Natural killer cell (primary cell): ENCODE measurements around the gene FBXW11. TPM values are rescaled to one million over a fixed set of nuclear protein-coding genes. Genes with fewer than 3 reads are reported as not detected.

Source experiments
- ATAC-seq, 3 donors: fragments of 150-1000 bp in 2 of 3; fragments of 200-7000 bp in 1 of 3; cut with Tn5 transposase; 1 replicate in 1 of 3; 2 replicates in 2 of 3; pipeline ENCODE4 v1.10.0; 2021; ENCODE audit warnings: mild to moderate bottlenecking in 2 of 3, moderate library complexity in 2 of 3
- DNase-seq, 2 donors: peaks; one replicate each; pipeline versions ENCODE4 v3.0.0 to v3.0.0-alpha.2; 2013 to 2021; ENCODE audit warnings: mixed read lengths in 1 of 2
- H3K27ac ChIP-seq: one replicate; pipeline ENCODE4 v1.5.1; 2013; ENCODE audit warnings: mild to moderate bottlenecking, low read length
- H3K27me3 ChIP-seq: one replicate; pipeline ENCODE4 v1.6.1; 2013; ENCODE audit warnings: low read length; ENCODE audit not compliant: control insufficient read depth, insufficient read depth
- H3K36me3 ChIP-seq: one replicate; pipeline ENCODE4 v1.6.1; 2013; ENCODE audit warnings: low read length; ENCODE audit not compliant: control insufficient read depth, insufficient read depth
- H3K4me1 ChIP-seq: one replicate; pipeline ENCODE4 v1.6.1; 2013; ENCODE audit warnings: low read length; ENCODE audit not compliant: control insufficient read depth, insufficient read depth
- H3K4me3 ChIP-seq: one replicate; pipeline ENCODE4 v1.5.1; 2013; ENCODE audit warnings: low read length
- H3K9me3 ChIP-seq: one replicate; pipeline ENCODE4 v1.6.1; 2013; ENCODE audit warnings: low read length; ENCODE audit not compliant: control insufficient read depth, insufficient read depth
- H3K27ac Mint-ChIP-seq, 2 donors: one replicate each; pipeline ENCODE4 v1.8.0; 2022; ENCODE audit warnings: mild to moderate bottlenecking in 2 of 2, mixed read lengths in 2 of 2, moderate library complexity in 1 of 2
- H3K27me3 Mint-ChIP-seq, 2 donors: one replicate each; pipeline ENCODE4 v1.8.0; 2022; ENCODE audit warnings: low read depth in 2 of 2, mixed read lengths in 2 of 2
- H3K36me3 Mint-ChIP-seq: one replicate; pipeline ENCODE4 v1.8.0; 2022; ENCODE audit warnings: mixed read lengths
- H3K4me1 Mint-ChIP-seq, 2 donors: one replicate each; pipeline ENCODE4 v1.8.0; 2022; ENCODE audit warnings: mixed read lengths in 2 of 2
- H3K4me3 Mint-ChIP-seq: one replicate; pipeline ENCODE4 v1.8.0; 2022; ENCODE audit warnings: mild to moderate bottlenecking, moderate library complexity, mixed read lengths
- H3K9me3 Mint-ChIP-seq, 2 donors: one replicate each; pipeline ENCODE4 v1.8.0; 2022; ENCODE audit warnings: mixed read lengths in 2 of 2
- WGBS: methylation state at CpG from one replicate; pipeline ENCODE4 v1.1.7; 2013; ENCODE audit warnings: missing lambda C conversion rate; ENCODE audit not compliant: insufficient coverage; 5-methylcytosine and 5-hydroxymethylcytosine counted together
- intact Hi-C: fragments of 100-400 bp; cut with micrococcal nuclease; formaldehyde crosslinking; loops from one replicate; pipeline ENCODE4 v1.14.2; 2022
- total RNA-seq, 4 donors: library from RNA; stranded (reverse); fragments of 120-200 nt in 1 of 4; gene quantifications; one replicate each; pipeline versions ENCODE4 v1.2.3 to v1.2.4, GENCODE V29; 2013 to 2022
- TF ChIP-seq, protein P1 (sequence below): fragments of 200-600 bp; IDR thresholded peaks from one replicate; pipeline ENCODE4 v1.8.0; 2022; ENCODE audit warnings: antibody characterized with exemption

FBXW11 gene
- total RNA-seq, 3 donors from 2014 or later (not counting 1 experiment from before 2014, with no cell fraction given), result 26.7 to 40.3 (median 39.5) TPM

DNA sequence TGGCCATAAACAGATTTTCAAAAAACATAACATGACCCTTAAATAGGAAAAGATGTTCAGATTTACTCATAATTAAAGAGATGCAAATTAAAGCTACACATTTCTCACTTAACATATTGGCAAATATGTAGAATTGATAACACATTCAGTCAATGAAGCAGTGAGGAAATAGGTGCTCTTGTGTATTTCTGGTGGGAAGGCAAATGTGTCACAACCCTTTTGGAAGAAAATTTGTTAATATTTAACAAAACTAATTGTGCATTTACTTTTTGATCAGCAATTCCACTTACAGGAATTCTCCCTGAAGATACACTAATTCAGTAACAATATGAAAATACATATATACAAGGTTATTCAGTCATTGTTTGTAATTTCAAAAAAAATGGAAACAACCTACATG is 68.1 kb downstream of the FBXW11 start:
- H3K36me3 ChIP-seq, result no peaks in the 10 kb centered on the region
- H3K27ac Mint-ChIP-seq, result no peak overlapping the region
- TF ChIP-seq, protein P1, sequence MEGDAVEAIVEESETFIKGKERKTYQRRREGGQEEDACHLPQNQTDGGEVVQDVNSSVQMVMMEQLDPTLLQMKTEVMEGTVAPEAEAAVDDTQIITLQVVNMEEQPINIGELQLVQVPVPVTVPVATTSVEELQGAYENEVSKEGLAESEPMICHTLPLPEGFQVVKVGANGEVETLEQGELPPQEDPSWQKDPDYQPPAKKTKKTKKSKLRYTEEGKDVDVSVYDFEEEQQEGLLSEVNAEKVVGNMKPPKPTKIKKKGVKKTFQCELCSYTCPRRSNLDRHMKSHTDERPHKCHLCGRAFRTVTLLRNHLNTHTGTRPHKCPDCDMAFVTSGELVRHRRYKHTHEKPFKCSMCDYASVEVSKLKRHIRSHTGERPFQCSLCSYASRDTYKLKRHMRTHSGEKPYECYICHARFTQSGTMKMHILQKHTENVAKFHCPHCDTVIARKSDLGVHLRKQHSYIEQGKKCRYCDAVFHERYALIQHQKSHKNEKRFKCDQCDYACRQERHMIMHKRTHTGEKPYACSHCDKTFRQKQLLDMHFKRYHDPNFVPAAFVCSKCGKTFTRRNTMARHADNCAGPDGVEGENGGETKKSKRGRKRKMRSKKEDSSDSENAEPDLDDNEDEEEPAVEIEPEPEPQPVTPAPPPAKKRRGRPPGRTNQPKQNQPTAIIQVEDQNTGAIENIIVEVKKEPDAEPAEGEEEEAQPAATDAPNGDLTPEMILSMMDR, result no peak
- peaks cover 4% of the 10 kb centered on the region for H3K4me1 ChIP-seq
- no peak overlapping the region for H3K4me3 Mint-ChIP-seq
- ATAC-seq, result no peak
- no peaks in the 10 kb centered on the region for H3K27me3 Mint-ChIP-seq
- intact Hi-C loops, result no loop called here
- peaks cover 4% of the 10 kb centered on the region for H3K9me3 ChIP-seq
- DNase-seq, result no peak
- H3K36me3 Mint-ChIP-seq, result no peaks in the 10 kb centered on the region
- no peaks in the 10 kb centered on the region for H3K9me3 Mint-ChIP-seq
- peaks cover 34 to 40% of the 10 kb centered on the region in 2 donors for H3K4me1 Mint-ChIP-seq
- H3K27me3 ChIP-seq, result no peaks in the 10 kb centered on the region
- H3K4me3 ChIP-seq, result no peak overlapping the region
- H3K27ac ChIP-seq, result no peak overlapping the region

DNA sequence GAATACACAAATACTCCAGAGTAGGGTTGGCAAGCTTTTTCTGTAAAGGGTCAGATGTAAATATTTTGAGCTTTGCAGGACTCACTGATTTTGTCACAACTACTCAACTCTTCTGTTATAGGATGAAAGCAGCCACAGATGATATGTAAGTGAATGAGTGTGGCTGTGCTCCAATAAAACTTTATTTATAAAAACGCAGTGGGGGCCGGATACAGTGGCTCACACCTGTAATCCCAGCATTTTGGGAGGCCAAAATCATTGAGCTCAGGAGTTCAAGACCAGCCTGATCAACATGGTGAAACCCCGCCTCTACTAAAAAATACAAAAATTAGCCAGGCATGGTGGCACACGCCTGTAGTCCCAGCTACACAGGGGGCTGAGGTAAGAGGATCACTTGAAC is 69.1 kb downstream of the FBXW11 start:
- Histone ChIP-seq H3K4me3 (no peak overlapping the region), H3K9me3 (peaks cover 4% of the 10 kb centered on the region), H3K4me1 (peaks cover 1% of the 10 kb centered on the region), H3K27me3 (no peaks in the 10 kb centered on the region), H3K36me3 (no peaks in the 10 kb centered on the region), H3K27ac (no peak overlapping the region)
- Mint-ChIP-seq H3K9me3 (no peaks in the 10 kb centered on the region), H3K36me3 (no peaks in the 10 kb centered on the region), H3K4me3 (no peak overlapping the region), H3K27me3 (no peaks in the 10 kb centered on the region), H3K4me1 (peaks cover 28 to 32% of the 10 kb centered on the region in 2 donors), H3K27ac (peak overlapping the region in 1 of 2 donors; percentile 19)
- 98% methylated on average over 4 of the region's 4 CpGs for WGBS
- TF ChIP-seq, protein P1, result no peak
- DNase-seq (no peak), ATAC-seq (no peak)
- intact Hi-C loops, result no loop called here

DNA sequence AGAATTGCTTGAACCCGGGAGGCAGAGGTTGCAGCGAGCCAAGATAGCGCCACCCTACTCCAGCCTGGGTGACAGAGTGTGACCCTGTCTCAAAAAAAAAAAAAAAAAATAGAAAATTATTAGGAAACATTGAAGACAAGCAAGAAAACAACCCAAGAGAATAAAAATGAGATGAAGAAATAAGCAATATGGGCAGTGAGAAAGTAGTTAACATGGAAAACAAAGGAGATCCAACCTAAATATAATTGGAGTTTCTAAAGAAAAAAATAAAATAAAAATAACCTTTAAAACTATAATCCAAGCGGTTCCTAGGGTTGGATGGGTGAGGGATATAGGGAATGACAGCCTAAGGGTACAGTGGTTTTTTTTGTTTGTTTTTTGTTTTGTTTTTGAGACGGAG is 71.9 kb downstream of the FBXW11 start:
- H3K4me3 ChIP-seq, result no peak overlapping the region
- Mint-ChIP-seq H3K4me1 (peaks cover 31 to 45% of the 10 kb centered on the region in 2 donors), H3K27me3 (no peaks in the 10 kb centered on the region), H3K4me3 (no peak overlapping the region), H3K36me3 (no peaks in the 10 kb centered on the region), H3K9me3 (peaks cover 0 to 3% of the 10 kb centered on the region in 2 donors), H3K27ac (no peak overlapping the region)
- no peaks in the 10 kb centered on the region for H3K4me1 ChIP-seq
- H3K27me3 ChIP-seq, result no peaks in the 10 kb centered on the region
- intact Hi-C loops, result no loop called here
- ATAC-seq, result no peak
- H3K27ac ChIP-seq, result no peak overlapping the region
- TF ChIP-seq, protein P1, result no peak
- H3K9me3 ChIP-seq, result peaks cover 4% of the 10 kb centered on the region
- 100% methylated on average over 3 of the region's 5 CpGs for WGBS
- H3K36me3 ChIP-seq, result no peaks in the 10 kb centered on the region
- no peak for DNase-seq

DNA sequence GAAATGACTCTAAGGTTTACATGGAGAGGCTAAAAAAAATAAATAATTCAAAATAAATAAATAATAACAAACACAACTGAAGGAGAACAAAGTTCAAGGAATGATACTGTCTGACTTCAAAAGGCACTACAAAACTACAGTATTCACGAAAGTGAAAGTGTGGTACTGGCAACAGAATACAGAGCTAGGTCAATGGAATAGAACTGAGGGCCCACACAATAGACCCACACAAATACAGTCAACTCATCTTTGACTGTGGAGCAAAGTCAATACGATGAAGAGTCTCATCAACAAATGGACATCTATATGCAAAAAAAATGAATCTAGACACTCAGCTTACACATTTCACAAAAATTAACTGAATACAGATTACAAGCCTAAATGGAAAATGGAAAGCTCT is 75.3 kb downstream of the FBXW11 start:
- H3K4me1 ChIP-seq, result peaks cover 4% of the 10 kb centered on the region
- Mint-ChIP-seq H3K36me3 (no peaks in the 10 kb centered on the region), H3K4me3 (no peak overlapping the region), H3K27ac (peak overlapping the region; percentile 8 to 33), H3K9me3 (peaks cover 0 to 3% of the 10 kb centered on the region in 2 donors), H3K4me1 (peaks cover 52 to 61% of the 10 kb centered on the region in 2 donors), H3K27me3 (no peaks in the 10 kb centered on the region)
- H3K9me3 ChIP-seq, result peaks cover 4% of the 10 kb centered on the region
- WGBS, result 80% methylated on average over 2 of the region's 2 CpGs
- H3K27me3 ChIP-seq, result no peaks in the 10 kb centered on the region
- DNase-seq (no peak), ATAC-seq (no peak)
- H3K36me3 ChIP-seq, result no peaks in the 10 kb centered on the region
- no peak overlapping the region for H3K4me3 ChIP-seq
- TF ChIP-seq, protein P1, result no peak
- no peak overlapping the region for H3K27ac ChIP-seq
- intact Hi-C loops, result no loop called here
